Esophagus squamous epithelium (tissue), 4 donors: ENCODE measurements around the gene SLC4A7.

Experiments used
- POLR2A ChIP-seq, 4 donors: fragments of 450-650 bp; IDR thresholded peaks; one replicate each; pipeline ENCODE4 v1.6.1; 2017; ENCODE audit warnings: antibody characterized with exemption in 4 of 4, mild to moderate bottlenecking in 4 of 4, moderate library complexity in 3 of 4
- TF ChIP-seq, protein P1 (sequence below), 6 experiments: fragments of 450-650 bp in 4 of 6; fragments of 200-600 bp in 2 of 6; sonication (generic) in 2 of 6; IDR thresholded peaks; one replicate each; pipeline ENCODE4 v1.5.1; 2016 to 2019; ENCODE audit warnings: antibody characterized with exemption in 6 of 6, mild to moderate bottlenecking in 4 of 6, moderate library complexity in 4 of 6

DNA sequence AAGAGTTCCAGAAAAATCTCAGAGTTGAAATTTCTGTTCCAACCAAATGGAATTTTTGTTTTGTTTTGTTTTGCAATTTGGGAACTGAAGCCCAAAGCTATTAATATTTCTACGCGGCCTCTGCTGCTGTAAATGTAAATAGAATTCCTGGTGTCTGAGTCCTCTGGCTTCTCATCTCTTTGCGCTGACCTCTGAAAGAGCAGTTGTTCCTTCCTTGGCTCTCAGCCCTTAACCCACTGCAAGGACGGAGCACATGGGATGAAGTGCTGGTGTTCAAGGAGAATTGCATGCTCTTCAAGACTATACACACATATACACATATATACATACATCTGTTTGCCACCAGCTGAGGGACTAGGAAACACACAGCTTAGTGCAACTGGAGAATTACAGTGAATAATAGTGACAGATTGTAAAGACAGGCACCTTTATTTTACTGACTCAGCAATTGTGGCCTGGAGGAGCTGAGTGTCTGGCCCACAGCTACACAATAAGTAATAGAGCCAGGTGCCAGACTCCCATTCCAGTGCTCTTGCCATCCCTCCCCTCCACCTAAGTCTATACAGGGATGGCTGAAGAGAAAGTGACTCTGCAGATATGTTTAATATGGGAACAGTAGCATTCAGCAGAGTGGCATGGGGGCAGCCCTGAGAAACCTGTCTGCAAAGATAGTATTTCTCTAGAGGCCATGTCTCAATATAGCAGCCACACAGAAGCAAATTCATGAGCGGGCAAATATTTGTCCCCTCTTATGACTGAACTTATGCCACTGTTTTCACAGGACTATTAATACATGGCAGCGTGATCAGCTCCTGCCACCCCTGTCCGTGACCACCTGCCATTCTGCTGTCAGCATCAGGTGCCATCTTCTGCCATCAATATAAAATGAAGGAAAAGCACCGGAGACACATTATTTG lies 157.3 kb downstream of the SLC4A7 start:
- TF ChIP-seq, protein P1, sequence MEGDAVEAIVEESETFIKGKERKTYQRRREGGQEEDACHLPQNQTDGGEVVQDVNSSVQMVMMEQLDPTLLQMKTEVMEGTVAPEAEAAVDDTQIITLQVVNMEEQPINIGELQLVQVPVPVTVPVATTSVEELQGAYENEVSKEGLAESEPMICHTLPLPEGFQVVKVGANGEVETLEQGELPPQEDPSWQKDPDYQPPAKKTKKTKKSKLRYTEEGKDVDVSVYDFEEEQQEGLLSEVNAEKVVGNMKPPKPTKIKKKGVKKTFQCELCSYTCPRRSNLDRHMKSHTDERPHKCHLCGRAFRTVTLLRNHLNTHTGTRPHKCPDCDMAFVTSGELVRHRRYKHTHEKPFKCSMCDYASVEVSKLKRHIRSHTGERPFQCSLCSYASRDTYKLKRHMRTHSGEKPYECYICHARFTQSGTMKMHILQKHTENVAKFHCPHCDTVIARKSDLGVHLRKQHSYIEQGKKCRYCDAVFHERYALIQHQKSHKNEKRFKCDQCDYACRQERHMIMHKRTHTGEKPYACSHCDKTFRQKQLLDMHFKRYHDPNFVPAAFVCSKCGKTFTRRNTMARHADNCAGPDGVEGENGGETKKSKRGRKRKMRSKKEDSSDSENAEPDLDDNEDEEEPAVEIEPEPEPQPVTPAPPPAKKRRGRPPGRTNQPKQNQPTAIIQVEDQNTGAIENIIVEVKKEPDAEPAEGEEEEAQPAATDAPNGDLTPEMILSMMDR (IDR thresholded peaks at IDR 0.05) = no peak
- TF ChIP-seq POLR2A (IDR thresholded peaks at IDR 0.05) = no peak
